ENCODE measurements around the gene EIF3F. TPM values are rescaled to one million over a fixed set of nuclear protein-coding genes. Genes with fewer than 3 reads are reported as not detected.

EIF3F gene
- total and polyA plus RNA-seq, 2 of the 8 experiments (the other 6 are each of a cell fraction or from before 2014, with no cell fraction given): 222 to 388 TPM

GRCh38 chr11:8021920-8022319, 34.8 kb downstream of the EIF3F start:
- Histone ChIP-seq H2BK5ac (ENCODE audit: low read depth, low read length) (no peak overlapping the region), H3K23ac (ENCODE audit: insufficient read length) (no peak overlapping the region), H4K8ac (ENCODE audit: extremely low read depth, insufficient read depth, low read length) (no peak overlapping the region), H3K79me2 (ENCODE audit: control insufficient read depth in 1 of 2, insufficient read depth in 2 of 2, low read length in 2 of 2) (no peaks in the 10 kb centered on the region), H2AFZ (ENCODE audit: low read length) (no peak overlapping the region), H2AK5ac (ENCODE audit: low read depth, low read length) (no peak overlapping the region), H3K4me3 (ENCODE audit: extremely low read depth in 1 of 4, insufficient read depth in 2 of 4, low read depth in 3 of 4, low read length in 4 of 4) (no peak overlapping the region), H3K18ac (ENCODE audit: extremely low read depth, low read length) (no peak overlapping the region), H3K9ac (replicated peaks in 1 of 4; ENCODE audit: extremely low read depth in 1 of 4, low read depth in 3 of 4, low read length in 3 of 4) (no peak overlapping the region), H4K20me1 (replicated peaks in 1 of 2; ENCODE audit: control insufficient read depth in 1 of 2, insufficient read depth in 2 of 2, low read length in 2 of 2) (peaks cover 0 to 3% of the 10 kb centered on the region in 2 experiments), H3K4ac (replicated peaks; ENCODE audit: insufficient read length, low read depth, low read length) (no peak overlapping the region), H3K27ac (ENCODE audit: low read depth, low read length) (no peak overlapping the region), H2BK20ac (ENCODE audit: low read length) (no peak overlapping the region), H3K27me3 (replicated peaks in 1 of 4; ENCODE audit: control insufficient read depth in 3 of 4, extremely low read depth in 1 of 4, insufficient read depth in 3 of 4, low read length in 3 of 4) (peaks cover 14 to 44% (median 42%) of the 10 kb centered on the region in 4 experiments), H3K79me1 (ENCODE audit: low read depth, low read length) (no peaks in the 10 kb centered on the region), H3K4me1 (replicated peaks in 1 of 4; ENCODE audit: control insufficient read depth in 3 of 4, insufficient read depth in 4 of 4, low read length in 3 of 4) (peaks cover 1 to 8% (median 3%) of the 10 kb centered on the region in 4 experiments; a peak in 6 of 7 replicates), H2BK15ac (ENCODE audit: low read length) (no peak overlapping the region), H2BK120ac (replicated peaks; ENCODE audit: low read depth, low read length) (no peak overlapping the region), H2BK12ac (ENCODE audit: low read depth, low read length) (no peak overlapping the region), H3K9me3 (ENCODE audit: insufficient read depth in 2 of 2, low read depth in 1 of 2, low read length in 1 of 2) (no peaks in the 10 kb centered on the region), H3K23me2 (ENCODE audit: low read depth, low read length) (peaks cover 11% of the 10 kb centered on the region; the same call in 1 of the 2 replicates), H4K5ac (ENCODE audit: insufficient read length, low read depth, low read length) (no peak overlapping the region), H3K4me2 (ENCODE audit: insufficient read depth in 1 of 2, low read depth in 2 of 2, low read length in 2 of 2) (no peak overlapping the region), H3K56ac (replicated peaks; ENCODE audit: insufficient read length, low read depth, low read length) (no peak overlapping the region), H4K91ac (replicated peaks; ENCODE audit: insufficient read length, low read length) (no peak overlapping the region), H3K36me3 (ENCODE audit: control insufficient read depth in 2 of 4, insufficient read depth in 4 of 4, low read length in 3 of 4) (no peaks in the 10 kb centered on the region), H3K14ac (ENCODE audit: insufficient read length) (no peak overlapping the region)
- WGBS, 2 experiments (ENCODE audit: extremely low coverage in 1 of 2, insufficient coverage in 1 of 2, insufficient read length in 1 of 2, insufficient replicate concordance in 2 of 2, low coverage in 1 of 2, low lambda C conversion rate in 2 of 2, missing lambda C conversion rate in 1 of 2): 96% methylated on average over 1 of the region's 1 CpG; no CpG with 5 or more reads in 1 of the 2 experiments
- ChIA-PET CTCF (ENCODE audit: partially characterized antibody) (interaction anchor here (0.6 to 11.1 kb wide), 12 partner anchors 11 to 1726 kb away, joined by 3 to 142 read pairs (median 5); no protein-coding TSS in a partner anchor), POLR2A (ENCODE audit: partially characterized antibody) (interaction anchor here (1.2 to 2.6 kb wide), 2 partner anchors 12 to 61 kb away, joined by 4 to 8 read pairs; no protein-coding TSS in a partner anchor)
- DNase-seq (ENCODE audit: low read depth in 1 of 2, low spot score in 2 of 2) (no peak), FAIRE-seq (no peak)
- TF ChIP-seq TAF7 (optimal IDR thresholded peaks at IDR 0.05; ENCODE audit: borderline replicate concordance, low read depth, low read length) (no peak), SIX5 (IDR thresholded peaks at IDR 0.05; ENCODE audit: low read depth, low read length) (no peak), TCF12 (IDR thresholded peaks at IDR 0.05; ENCODE audit: low read depth, low read length) (no peak)

Data from H1 (cell line).